ENCODE results near the gene HDAC4. TPM values are rescaled to one million over a fixed set of nuclear protein-coding genes. Genes with fewer than 3 reads are reported as not detected.

The HDAC4 gene
- polyA plus RNA-seq, 2 of the 4 experiments (the other 2 are of a cell fraction): 8.6 to 10.4 TPM

DNA sequence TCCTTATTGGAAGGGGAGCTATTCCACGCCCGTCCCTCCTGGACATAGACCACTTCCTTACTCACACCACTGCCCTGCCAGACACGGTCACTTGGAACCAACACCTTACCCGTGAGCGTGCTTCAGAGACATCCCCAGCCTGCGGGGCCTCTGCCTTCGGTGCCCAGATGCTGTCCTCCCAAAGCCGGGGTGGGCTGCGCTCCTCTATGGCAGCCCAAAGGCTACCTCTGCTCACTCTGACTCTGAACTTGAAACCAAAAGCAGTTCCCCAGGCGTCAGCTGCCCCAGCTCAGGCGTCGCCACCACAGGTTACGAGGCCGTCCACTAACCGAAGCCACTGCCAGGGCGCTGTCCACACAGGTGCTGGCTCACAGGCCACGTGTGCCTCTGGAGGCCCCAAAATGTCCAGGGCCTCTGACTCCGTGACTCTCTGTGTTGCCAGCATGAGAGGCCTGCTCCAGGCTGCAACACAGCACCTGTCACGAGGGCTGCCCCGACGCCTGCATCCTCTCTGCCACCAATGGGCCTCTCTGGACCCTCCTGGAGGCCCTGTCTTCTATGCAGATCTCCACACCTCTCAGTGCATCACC lies 23.8 kb downstream of the HDAC4 start (continued):
- TF ChIP-seq, protein P1, sequence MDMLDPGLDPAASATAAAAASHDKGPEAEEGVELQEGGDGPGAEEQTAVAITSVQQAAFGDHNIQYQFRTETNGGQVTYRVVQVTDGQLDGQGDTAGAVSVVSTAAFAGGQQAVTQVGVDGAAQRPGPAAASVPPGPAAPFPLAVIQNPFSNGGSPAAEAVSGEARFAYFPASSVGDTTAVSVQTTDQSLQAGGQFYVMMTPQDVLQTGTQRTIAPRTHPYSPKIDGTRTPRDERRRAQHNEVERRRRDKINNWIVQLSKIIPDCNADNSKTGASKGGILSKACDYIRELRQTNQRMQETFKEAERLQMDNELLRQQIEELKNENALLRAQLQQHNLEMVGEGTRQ (IDR thresholded peaks at IDR 0.05): no peak
- TF ChIP-seq, protein P2, sequence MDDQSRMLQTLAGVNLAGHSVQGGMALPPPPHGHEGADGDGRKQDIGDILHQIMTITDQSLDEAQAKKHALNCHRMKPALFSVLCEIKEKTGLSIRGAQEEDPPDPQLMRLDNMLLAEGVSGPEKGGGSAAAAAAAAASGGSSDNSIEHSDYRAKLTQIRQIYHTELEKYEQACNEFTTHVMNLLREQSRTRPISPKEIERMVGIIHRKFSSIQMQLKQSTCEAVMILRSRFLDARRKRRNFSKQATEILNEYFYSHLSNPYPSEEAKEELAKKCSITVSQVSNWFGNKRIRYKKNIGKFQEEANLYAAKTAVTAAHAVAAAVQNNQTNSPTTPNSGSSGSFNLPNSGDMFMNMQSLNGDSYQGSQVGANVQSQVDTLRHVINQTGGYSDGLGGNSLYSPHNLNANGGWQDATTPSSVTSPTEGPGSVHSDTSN (IDR thresholded peaks at IDR 0.05): no peak
- TF ChIP-seq, protein P3, sequence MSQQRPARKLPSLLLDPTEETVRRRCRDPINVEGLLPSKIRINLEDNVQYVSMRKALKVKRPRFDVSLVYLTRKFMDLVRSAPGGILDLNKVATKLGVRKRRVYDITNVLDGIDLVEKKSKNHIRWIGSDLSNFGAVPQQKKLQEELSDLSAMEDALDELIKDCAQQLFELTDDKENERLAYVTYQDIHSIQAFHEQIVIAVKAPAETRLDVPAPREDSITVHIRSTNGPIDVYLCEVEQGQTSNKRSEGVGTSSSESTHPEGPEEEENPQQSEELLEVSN (IDR thresholded peaks at IDR 0.05; ENCODE audit: borderline replicate concordance, low read depth): no peak

DNA sequence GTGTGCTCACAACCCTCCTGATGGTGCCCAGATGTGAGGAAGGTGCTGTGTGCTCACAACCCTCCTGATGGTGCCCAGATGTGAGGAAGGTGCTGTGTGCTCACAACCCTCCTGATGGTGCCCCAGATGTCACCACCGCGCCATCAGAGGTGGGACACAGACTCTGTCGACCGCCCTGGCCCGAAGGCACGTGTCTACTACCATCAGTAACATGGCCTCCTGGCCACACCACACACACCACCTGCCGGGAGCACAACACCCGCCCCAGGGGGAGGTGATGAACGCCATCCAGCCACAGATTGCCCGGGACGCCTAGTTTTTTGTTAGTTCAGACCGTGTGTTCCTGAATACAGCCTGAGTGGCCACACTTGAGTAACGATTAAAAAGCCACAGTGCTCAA lies 24.5 kb downstream of the HDAC4 start:
- ChIA-PET CTCF (no interaction called here), POLR2A (no interaction called here)
- ATAC-seq (no peak), DNase-seq (ENCODE audit: low read depth in 1 of 2, low spot score in 1 of 2) (no peak), FAIRE-seq (no peak)
- TF ChIP-seq CHD2 (IDR thresholded peaks at IDR 0.05; ENCODE audit: low read length, partially characterized antibody): no peak
- no peak for TF ChIP-seq KDM1A (IDR thresholded peaks at IDR 0.05; ENCODE audit: low read depth)
- TF ChIP-seq FOXS1 (CRISPR knock-in tag; IDR thresholded peaks at IDR 0.05): no peak
- TF ChIP-seq HOXB13 (CRISPR knock-in tag; IDR thresholded peaks at IDR 0.05; ENCODE audit: low read depth): no peak
- TF ChIP-seq, protein P2 (IDR thresholded peaks at IDR 0.05): no peak
- no peak for TF ChIP-seq MYC (IDR thresholded peaks at IDR 0.05; ENCODE audit: borderline replicate concordance, low read length)
- TF ChIP-seq FOSB (CRISPR knock-in tag; IDR thresholded peaks at IDR 0.05): no peak
- TF ChIP-seq GATA3 (IDR thresholded peaks at IDR 0.05; ENCODE audit: borderline replicate concordance): no peak
- no peak for TF ChIP-seq TFCP2L1 (CRISPR knock-in tag; IDR thresholded peaks at IDR 0.05)
- TF ChIP-seq, protein P1 (IDR thresholded peaks at IDR 0.05): no peak
- TF ChIP-seq RNF2 (IDR thresholded peaks at IDR 0.05; ENCODE audit: borderline replicate concordance, low read depth): no peak
- TF ChIP-seq POLR2AphosphoS2 (conservative IDR thresholded peaks at IDR 0.05; ENCODE audit: low read length): no peak
- TF ChIP-seq RAD21 (conservative IDR thresholded peaks at IDR 0.05 in 1 of 2, IDR thresholded peaks at IDR 0.05 in 1 of 2): no peak
- no peak for TF ChIP-seq BHLHE40 (IDR thresholded peaks at IDR 0.05; ENCODE audit: low read depth, low read length)
- Histone ChIP-seq H3K9me3 (no peaks in the 10 kb centered on the region), H3K4me1 (no peaks in the 10 kb centered on the region), H3K4me2 (no peak overlapping the region), H3K4me3 (no peak overlapping the region), H3K27ac (no peak overlapping the region)
- 91% methylated on average over 13 of the region's 13 CpGs for WGBS (ENCODE audit: missing lambda C conversion rate)

DNA sequence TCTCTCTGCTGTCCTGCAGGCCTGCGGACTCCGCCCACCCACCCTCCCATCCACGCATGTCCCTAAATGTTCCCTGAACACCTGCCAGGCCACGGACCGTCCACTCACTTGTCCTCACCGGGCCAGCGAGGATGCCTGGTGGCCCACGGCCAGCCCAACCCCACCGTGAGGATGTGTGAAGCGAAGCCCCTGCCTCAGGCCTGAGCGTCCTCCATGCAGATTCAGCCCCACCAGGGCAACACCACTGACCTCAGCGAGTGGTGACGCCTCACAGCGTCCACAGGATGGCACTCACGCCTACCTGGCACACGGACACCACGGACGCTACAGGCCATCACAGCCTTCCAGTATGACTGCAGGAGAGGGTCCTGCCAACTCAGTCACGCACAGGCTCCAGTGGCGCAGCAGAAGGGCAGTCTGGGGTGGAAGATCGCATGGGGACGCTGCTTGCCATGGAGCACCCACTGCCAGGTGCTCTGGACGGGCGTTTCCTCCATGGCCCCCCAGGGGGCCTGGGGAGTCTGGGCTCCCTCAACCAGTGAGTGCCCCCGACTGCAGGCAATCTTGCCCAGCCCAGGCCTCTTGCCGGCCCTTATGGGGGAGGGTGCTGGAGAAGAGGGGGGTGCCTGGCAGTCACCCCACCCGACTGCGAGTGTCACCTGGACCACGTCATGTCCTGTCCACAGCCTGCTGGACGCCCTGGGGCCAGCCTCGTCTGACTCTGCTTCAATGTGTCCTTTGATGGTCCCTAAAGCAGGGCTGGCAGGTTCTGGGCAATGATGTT lies 25.4 kb downstream of the HDAC4 start:
- ATAC-seq: peak; percentile 61 to 72; a peak in 4 of 6 replicates
- Histone ChIP-seq H3K4me2 (no peak overlapping the region), H3K27ac (no peak overlapping the region), H3K4me3 (no peak overlapping the region), H3K9me3 (no peaks in the 10 kb centered on the region), H3K4me1 (no peaks in the 10 kb centered on the region)
- TF ChIP-seq GATA3 (IDR thresholded peaks at IDR 0.05; ENCODE audit: borderline replicate concordance) (no peak), SMC3 (IDR thresholded peaks at IDR 0.05) (0 out of 3 replicates have a peak, but pooled peaks have one; percentile 29), RAD21 (conservative IDR thresholded peaks at IDR 0.05 in 1 of 2, IDR thresholded peaks at IDR 0.05 in 1 of 2) (peak; percentile 29 to 39; a peak in 3 of 5 replicates)
- TF ChIP-seq, protein P4, sequence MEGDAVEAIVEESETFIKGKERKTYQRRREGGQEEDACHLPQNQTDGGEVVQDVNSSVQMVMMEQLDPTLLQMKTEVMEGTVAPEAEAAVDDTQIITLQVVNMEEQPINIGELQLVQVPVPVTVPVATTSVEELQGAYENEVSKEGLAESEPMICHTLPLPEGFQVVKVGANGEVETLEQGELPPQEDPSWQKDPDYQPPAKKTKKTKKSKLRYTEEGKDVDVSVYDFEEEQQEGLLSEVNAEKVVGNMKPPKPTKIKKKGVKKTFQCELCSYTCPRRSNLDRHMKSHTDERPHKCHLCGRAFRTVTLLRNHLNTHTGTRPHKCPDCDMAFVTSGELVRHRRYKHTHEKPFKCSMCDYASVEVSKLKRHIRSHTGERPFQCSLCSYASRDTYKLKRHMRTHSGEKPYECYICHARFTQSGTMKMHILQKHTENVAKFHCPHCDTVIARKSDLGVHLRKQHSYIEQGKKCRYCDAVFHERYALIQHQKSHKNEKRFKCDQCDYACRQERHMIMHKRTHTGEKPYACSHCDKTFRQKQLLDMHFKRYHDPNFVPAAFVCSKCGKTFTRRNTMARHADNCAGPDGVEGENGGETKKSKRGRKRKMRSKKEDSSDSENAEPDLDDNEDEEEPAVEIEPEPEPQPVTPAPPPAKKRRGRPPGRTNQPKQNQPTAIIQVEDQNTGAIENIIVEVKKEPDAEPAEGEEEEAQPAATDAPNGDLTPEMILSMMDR (IDR thresholded peaks at IDR 0.05): peak; percentile 16; the same call in 2 of the 3 replicates
- POLR2A ChIA-PET: no interaction called here
- CTCF ChIA-PET: no interaction called here
- DNase-seq (ENCODE audit: low read depth in 1 of 2, low spot score in 1 of 2): peak in 1 of 2 experiments; percentile 21
- WGBS (ENCODE audit: missing lambda C conversion rate): 89% methylated on average over 23 of the region's 31 CpGs
- no peak for FAIRE-seq

Data from A549 (cell line).